Erythroblast (primary cell): Measurements from ENCODE around the gene ACTR8.

ENCODE experiments used
- GATA1 ChIP-seq: IDR thresholded peaks from 2 replicates; pipeline ENCODE4 v1.6.1; 2011; ENCODE audit warnings: low read depth, mild to moderate bottlenecking, control low read depth, low read length, moderate library complexity
- POLR2A ChIP-seq: IDR thresholded peaks from 2 replicates; pipeline ENCODE4 v1.6.1; 2011; ENCODE audit warnings: mild to moderate bottlenecking, low read length

DNA sequence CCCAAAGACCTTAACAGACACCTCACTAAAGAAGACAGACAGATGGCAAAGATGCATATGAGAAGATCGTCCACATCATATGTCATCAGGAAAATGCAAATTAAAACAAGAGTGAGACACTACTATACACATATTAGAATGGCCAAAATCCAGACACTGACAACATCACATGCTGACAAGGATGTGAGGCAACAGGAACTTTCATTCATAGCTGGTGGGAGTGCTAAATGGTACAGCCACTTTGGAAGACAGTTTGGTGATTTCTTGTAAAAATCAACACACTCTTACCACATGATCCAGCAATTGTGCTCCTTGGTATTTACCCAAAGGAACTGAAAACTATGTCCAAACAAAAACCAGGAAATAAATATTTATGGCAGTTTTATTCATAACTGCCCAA, 53.4 kb downstream of the ACTR8 start:
- no peak for TF ChIP-seq POLR2A
- TF ChIP-seq GATA1, result no peak
